Karpas-422 (cell line): ENCODE results near the gene LRRC37B. TPM values are rescaled to one million over a fixed set of nuclear protein-coding genes. Genes with fewer than 3 reads are reported as not detected.
"Not testable (repeated sequence)": the region's sequence is repeated elsewhere in the genome, so short reads cannot be mapped to it uniquely, and the experiment has no call there.

ENCODE experiments used
- DNase-seq: peaks from one replicate; pipeline ENCODE4 v3.0.0-alpha.2; 2015
- H2AFZ ChIP-seq: fragments of 200-600 bp; sonication (generic); 2 replicates; pipeline ENCODE4 v1.6.1; 2014; ENCODE audit warnings: antibody characterized with exemption, low read length, mixed read lengths
- H3K27ac ChIP-seq: fragments of 200-600 bp; sonication (generic); 2 replicates; pipeline ENCODE4 v1.5.1; 2014; ENCODE audit warnings: mild to moderate bottlenecking, low read length, moderate library complexity
- H3K27me3 ChIP-seq: fragments of 200-600 bp; sonication (generic); 2 replicates; pipeline ENCODE4 v1.6.1; 2014; ENCODE audit warnings: low read length, mixed read lengths
- H3K36me3 ChIP-seq: fragments of 200-600 bp; sonication (generic); 2 replicates; pipeline ENCODE4 v1.6.1; 2014; ENCODE audit warnings: low read length, mixed read lengths; ENCODE audit not compliant: insufficient read depth
- H3K4me1 ChIP-seq: fragments of 200-600 bp; sonication (generic); 2 replicates; pipeline ENCODE4 v1.6.1; 2014; ENCODE audit warnings: mild to moderate bottlenecking, low read length, mixed read lengths
- H3K4me2 ChIP-seq: fragments of 200-600 bp; sonication (generic); 2 replicates; pipeline ENCODE4 v1.6.1; 2014; ENCODE audit warnings: low read length, low read depth, mild to moderate bottlenecking; ENCODE audit not compliant: poor library complexity, severe bottlenecking
- H3K4me3 ChIP-seq: fragments of 200-600 bp; sonication (generic); 2 replicates; pipeline ENCODE4 v1.5.1; 2014; ENCODE audit warnings: mild to moderate bottlenecking, antibody characterized with exemption, low read length, mixed read lengths
- H3K79me2 ChIP-seq: fragments of 200-600 bp; sonication (generic); 2 replicates; pipeline ENCODE4 v1.6.1; 2014; ENCODE audit warnings: mild to moderate bottlenecking, low read length, mixed read lengths
- H3K9ac ChIP-seq: fragments of 200-600 bp; sonication (generic); 2 replicates; pipeline ENCODE4 v1.6.0; 2014; ENCODE audit warnings: low read length
- H3K9me2 ChIP-seq: fragments of 200-600 bp; sonication (generic), shearing (Covaris generic); replicated peaks from 2 replicates; pipeline ENCODE4 v1.6.0; 2014; ENCODE audit warnings: mild to moderate bottlenecking, low read length, moderate library complexity; ENCODE audit not compliant: insufficient read depth
- H3K9me3 ChIP-seq: fragments of 300-700, 200-600 bp; sonication (generic); 2 replicates; pipeline ENCODE4 v1.6.1; 2014; ENCODE audit warnings: low read length, mixed read lengths
- H4K20me1 ChIP-seq: fragments of 200-600 bp; sonication (generic); 2 replicates; pipeline ENCODE4 v1.6.1; 2014; ENCODE audit warnings: mild to moderate bottlenecking, antibody characterized with exemption, low read length, low read depth; ENCODE audit not compliant: insufficient read depth
- total RNA-seq: library from RNA; depleted of rRNA; stranded (reverse); fragments of >200 nt; shearing (Covaris generic); gene quantifications from 2 replicates; pipeline ENCODE4 v1.2.3, GENCODE V29; 2014; ENCODE audit warnings: low replicate concordance; rRNA removed

The LRRC37B gene
- 12.5 and 21.2 TPM in 2 replicates for total RNA-seq

DNA sequence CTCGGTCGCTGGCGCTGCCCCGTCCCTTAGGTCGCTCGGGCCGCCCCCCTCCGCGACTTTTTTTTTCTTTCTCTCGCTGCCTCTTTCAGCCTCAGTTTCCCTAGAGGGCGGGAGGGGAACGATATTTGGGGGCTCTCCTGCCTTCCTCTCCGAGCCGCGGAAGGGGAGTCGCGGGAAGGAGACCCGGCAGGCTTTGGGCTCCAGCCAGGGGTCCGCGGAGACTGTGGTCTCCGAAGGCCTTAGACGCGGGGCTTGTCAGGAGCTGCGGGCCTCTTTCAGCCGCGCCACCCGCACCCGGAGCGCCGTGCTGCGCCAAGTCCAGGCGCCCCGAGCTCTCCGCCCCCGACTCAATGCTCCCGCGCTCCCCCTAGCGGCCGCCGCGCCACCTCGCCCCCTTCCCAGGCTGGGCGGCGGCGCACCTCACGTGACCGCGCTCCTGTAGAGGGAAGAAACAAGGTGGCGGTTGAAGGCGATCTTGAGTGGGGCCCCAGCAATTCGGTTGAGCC is at the start of gene LRRC37B:
Gene LRRC37B, plus strand, starts transcription at position 427 of the 506 bp plus-strand sequence. CDS start 14,010 bp downstream, outside the sequence.
- no peaks in the 10 kb centered on the region; the same call in 1 of the 2 replicates for H3K36me3 ChIP-seq
- H3K4me3 ChIP-seq: peak within 1 kb of the TSS; percentile 81
- H3K9me3 ChIP-seq: no peaks in the 10 kb centered on the region
- H3K4me1 ChIP-seq: peaks cover 20% of the 10 kb centered on the region
- peak within 1 kb of the TSS; percentile 89; the same call in 1 of the 2 replicates for H2AFZ ChIP-seq
- H3K4me2 ChIP-seq: peak within 1 kb of the TSS; percentile 97
- H3K27me3 ChIP-seq: no peaks in the 10 kb centered on the region
- peak; percentile 94 for DNase-seq
- no peaks in the 10 kb centered on the region for H4K20me1 ChIP-seq
- H3K9me2 ChIP-seq: no peaks in the 10 kb centered on the region
- peaks cover 9% of the 10 kb centered on the region; the same call in 1 of the 2 replicates for H3K79me2 ChIP-seq
- no peak within 1 kb of the TSS for H3K27ac ChIP-seq
- H3K9ac ChIP-seq: peak within 1 kb of the TSS; percentile 81

DNA sequence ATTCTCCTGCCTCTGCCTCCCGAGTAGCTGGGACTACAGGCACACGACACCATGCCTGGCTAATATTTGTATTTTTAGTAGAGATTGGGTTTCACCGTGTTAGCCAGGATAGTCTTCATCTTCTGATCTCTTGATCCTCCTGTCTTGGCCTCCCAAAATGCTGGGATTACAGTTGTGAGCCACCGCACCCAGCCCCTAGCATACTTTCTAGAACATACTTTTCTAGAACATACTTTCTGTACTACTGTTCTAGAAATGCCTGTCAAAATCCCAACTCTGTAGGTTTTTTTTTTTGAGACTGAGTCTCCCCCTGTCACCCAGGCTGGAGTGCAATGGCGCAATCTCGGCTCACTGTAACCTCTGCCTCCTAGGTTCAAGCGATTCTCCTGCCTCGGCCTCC is 43.1 kb upstream of the LRRC37B start:
- Histone ChIP-seq H3K36me3 (peaks cover 20% of the 10 kb centered on the region), H3K79me2 (peaks cover 54% of the 10 kb centered on the region)
- not testable (repeated sequence) for H3K27ac ChIP-seq, H3K4me1 ChIP-seq, H3K9me3 ChIP-seq, DNase-seq, H4K20me1 ChIP-seq, H3K9me2 ChIP-seq, H3K9ac ChIP-seq, H2AFZ ChIP-seq, H3K4me2 ChIP-seq, H3K27me3 ChIP-seq, H3K4me3 ChIP-seq

DNA sequence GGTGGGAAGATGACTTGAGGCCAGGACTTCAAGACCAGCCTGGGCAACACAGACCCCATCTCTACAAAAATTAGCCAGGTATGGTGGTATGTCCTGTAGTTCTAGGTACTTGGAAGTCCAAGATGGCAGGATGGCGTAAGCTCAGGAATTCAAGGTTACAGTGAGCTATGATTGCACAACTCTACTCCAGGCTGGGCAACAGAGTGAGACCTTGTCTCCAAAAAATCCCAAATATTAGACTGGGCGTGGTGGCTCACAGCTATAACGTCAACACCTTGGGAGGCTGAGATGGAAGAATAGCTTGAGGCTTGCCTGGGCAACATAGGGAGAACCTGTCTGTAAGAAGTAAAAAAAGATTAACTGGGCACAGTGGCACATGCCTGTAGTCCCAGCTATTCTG is 39.5 kb upstream of the LRRC37B start:
- Histone ChIP-seq H3K27ac (no peak overlapping the region), H3K4me2 (no peak overlapping the region), H3K36me3 (peaks cover 6% of the 10 kb centered on the region), H3K9me2 (no peaks in the 10 kb centered on the region), H3K4me3 (no peak overlapping the region), H3K4me1 (no peaks in the 10 kb centered on the region), H3K9me3 (no peaks in the 10 kb centered on the region), H3K79me2 (peaks cover 35% of the 10 kb centered on the region), H2AFZ (no peak overlapping the region), H3K27me3 (no peaks in the 10 kb centered on the region), H4K20me1 (0 out of 2 replicates have a peak, but pooled peaks cover 2% of the 10 kb centered on the region), H3K9ac (no peak overlapping the region)
- DNase-seq: peak; percentile 39

DNA sequence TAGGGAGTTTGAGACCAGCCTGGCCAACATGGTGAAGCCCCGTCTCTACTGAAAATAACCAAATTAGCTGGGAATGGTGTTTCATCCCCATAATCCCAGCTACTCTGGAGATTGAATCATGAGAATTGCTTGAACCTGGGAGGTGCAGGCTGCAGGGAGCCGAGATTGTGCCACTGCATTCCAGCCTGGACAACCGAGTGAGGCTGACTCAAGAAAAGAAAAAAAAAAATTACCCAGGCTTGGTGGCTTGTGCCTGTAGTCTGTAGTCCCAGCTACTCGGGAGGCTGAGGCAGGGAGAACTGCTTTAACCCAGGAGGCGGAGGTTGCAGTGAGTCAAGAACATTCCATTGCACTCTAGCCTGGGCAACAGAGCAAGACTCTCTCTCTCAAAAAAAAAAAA is 36.8 kb upstream of the LRRC37B start:
- DNase-seq: peak; percentile 16
- H3K27ac ChIP-seq, H3K27me3 ChIP-seq, H3K4me3 ChIP-seq, H3K9me2 ChIP-seq, H3K9me3 ChIP-seq, H4K20me1 ChIP-seq, H3K36me3 ChIP-seq, H3K4me2 ChIP-seq, H3K9ac ChIP-seq, H3K4me1 ChIP-seq, H2AFZ ChIP-seq: not testable (repeated sequence)
- H3K79me2 ChIP-seq: peaks cover 20% of the 10 kb centered on the region

DNA sequence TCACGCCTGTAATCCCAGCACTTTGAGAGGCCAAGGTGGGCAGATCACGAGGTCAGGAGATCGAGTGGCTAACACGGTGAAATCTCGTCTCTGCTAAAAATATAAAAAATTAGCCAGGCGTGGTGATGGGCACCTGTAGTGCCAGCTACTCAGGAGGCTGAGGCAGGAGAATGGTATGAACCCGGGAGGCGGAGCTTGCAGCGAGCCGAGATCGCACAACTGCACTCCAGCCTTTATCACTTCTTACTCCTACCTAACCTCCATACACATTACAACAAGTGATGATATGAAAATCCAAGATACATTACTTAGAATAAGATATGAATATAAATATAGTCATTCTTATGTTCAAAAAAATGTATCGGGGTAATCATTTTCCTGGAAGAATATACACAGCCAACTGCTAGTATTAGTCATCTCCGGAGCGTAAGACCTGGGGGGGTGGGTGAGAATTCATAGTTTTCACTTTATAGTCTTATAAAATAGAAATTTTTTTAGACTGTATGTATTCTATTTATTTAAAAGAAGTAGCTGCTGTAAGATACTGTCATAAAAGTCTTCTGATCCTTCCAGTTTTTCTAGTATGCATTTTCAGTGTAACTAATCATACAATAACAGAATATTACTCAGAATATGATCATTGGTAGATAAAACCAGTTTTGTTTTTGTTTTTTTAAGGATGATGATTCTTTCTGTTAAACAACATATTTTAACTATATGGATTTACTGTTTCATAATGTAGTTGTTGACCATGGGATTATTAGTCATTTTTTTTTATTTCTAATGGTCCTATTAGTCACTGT is 32.7 kb upstream of the LRRC37B start:
- not testable (repeated sequence) for H4K20me1 ChIP-seq, H3K4me2 ChIP-seq, DNase-seq, H3K27ac ChIP-seq, H3K4me1 ChIP-seq, H3K27me3 ChIP-seq, H3K4me3 ChIP-seq, H3K9me3 ChIP-seq, H3K79me2 ChIP-seq, H3K9ac ChIP-seq, H3K9me2 ChIP-seq, H2AFZ ChIP-seq
- peaks cover 15% of the 10 kb centered on the region for H3K36me3 ChIP-seq

DNA sequence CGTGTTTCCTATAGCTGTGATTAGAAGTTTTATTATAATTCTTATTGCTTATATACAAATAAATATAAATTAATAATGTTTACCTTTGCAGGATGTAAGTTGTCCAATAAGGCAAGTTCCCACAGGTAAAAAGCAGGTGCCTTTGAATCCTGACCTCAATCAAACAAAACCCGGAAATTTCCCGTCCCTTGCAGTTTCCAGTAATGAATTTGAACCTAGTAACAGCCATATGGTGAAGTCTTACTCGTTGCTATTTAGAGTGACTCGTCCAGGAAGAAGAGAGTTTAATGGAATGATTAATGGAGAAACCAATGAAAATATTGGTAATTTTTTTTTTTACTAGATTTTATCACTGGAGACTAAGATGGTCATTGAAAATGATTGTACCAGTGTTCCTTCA is 31.8 kb upstream of the LRRC37B start:
- H3K36me3 ChIP-seq: peaks cover 16% of the 10 kb centered on the region
- H3K9ac ChIP-seq, H3K9me3 ChIP-seq, H3K9me2 ChIP-seq, H3K4me3 ChIP-seq, H3K27me3 ChIP-seq, DNase-seq, H3K79me2 ChIP-seq, H4K20me1 ChIP-seq, H3K4me1 ChIP-seq, H3K27ac ChIP-seq, H2AFZ ChIP-seq, H3K4me2 ChIP-seq: not testable (repeated sequence)

DNA sequence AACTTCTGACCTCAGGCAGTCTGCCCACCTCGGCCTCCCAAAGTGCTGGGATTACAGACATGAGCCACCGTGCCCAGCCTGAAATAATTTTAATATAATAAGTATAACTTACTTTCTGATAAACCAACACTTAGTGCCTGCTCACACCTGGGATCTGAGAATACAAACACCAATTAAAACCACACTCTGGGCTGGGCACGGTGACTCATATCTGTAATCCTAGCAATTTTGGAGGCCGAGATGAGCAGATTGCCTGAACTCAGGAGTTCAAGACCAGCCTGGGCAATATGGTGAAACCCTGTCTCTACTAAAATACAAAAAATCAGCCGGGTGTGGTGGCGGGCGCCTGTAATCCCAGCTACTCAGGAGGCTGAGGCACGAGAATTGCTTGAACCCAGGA is 15.4 kb upstream of the LRRC37B start:
- H3K27me3 ChIP-seq, H3K9me2 ChIP-seq, H3K4me1 ChIP-seq, H3K4me3 ChIP-seq, H2AFZ ChIP-seq, H3K4me2 ChIP-seq, H4K20me1 ChIP-seq, H3K9me3 ChIP-seq, H3K79me2 ChIP-seq, H3K27ac ChIP-seq, H3K9ac ChIP-seq, DNase-seq: not testable (repeated sequence)
- H3K36me3 ChIP-seq: peaks cover 49% of the 10 kb centered on the region

DNA sequence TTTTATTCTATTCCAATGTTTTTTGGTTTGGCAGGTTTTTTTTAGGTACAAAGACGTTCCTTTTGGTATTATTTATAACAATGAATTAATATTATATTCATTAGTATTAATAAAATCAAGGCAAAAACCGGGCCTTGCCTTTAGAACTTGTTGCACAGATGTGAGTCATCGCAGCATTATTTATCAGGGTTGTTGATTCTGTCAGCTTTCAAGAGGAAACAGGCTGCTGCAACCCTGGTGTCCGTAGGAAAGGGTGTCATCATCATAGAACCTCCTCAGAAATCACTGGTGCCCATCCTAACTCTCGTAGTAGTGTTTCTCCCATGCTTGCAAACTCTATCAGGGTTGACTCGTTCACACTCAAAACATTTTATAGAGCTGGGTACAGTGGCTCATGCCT is 10.2 kb upstream of the LRRC37B start:
- no peak for DNase-seq
- H4K20me1 ChIP-seq: no peaks in the 10 kb centered on the region
- no peak overlapping the region for H3K4me2 ChIP-seq
- H3K27ac ChIP-seq: no peak overlapping the region
- H3K36me3 ChIP-seq: peaks cover 64% of the 10 kb centered on the region
- H3K79me2 ChIP-seq: peaks cover 4% of the 10 kb centered on the region; the same call in 1 of the 2 replicates
- no peak overlapping the region for H3K4me3 ChIP-seq
- no peak overlapping the region for H2AFZ ChIP-seq
- H3K27me3 ChIP-seq: no peaks in the 10 kb centered on the region
- no peaks in the 10 kb centered on the region for H3K9me3 ChIP-seq
- H3K9ac ChIP-seq: no peak overlapping the region
- H3K9me2 ChIP-seq: no peaks in the 10 kb centered on the region
- no peaks in the 10 kb centered on the region for H3K4me1 ChIP-seq
